HG03520 (cell line): ENCODE results near the gene SP140.
"Not testable (repeated sequence)": the region's sequence is repeated elsewhere in the genome, so short reads cannot be mapped to it uniquely, and the experiment has no call there.

Source experiments
- ATAC-seq: cut with Tn5 transposase; IDR thresholded peaks from one replicate; pipeline ENCODE4 v1.9.1; 2021; ENCODE audit warnings: mild to moderate bottlenecking, moderate library complexity; ENCODE audit not compliant: unreplicated experiment

Gene SP140

GRCh38 chr2:230324503-230324902 lies 99.0 kb downstream of the SP140 start:
- no peak for ATAC-seq

DNA sequence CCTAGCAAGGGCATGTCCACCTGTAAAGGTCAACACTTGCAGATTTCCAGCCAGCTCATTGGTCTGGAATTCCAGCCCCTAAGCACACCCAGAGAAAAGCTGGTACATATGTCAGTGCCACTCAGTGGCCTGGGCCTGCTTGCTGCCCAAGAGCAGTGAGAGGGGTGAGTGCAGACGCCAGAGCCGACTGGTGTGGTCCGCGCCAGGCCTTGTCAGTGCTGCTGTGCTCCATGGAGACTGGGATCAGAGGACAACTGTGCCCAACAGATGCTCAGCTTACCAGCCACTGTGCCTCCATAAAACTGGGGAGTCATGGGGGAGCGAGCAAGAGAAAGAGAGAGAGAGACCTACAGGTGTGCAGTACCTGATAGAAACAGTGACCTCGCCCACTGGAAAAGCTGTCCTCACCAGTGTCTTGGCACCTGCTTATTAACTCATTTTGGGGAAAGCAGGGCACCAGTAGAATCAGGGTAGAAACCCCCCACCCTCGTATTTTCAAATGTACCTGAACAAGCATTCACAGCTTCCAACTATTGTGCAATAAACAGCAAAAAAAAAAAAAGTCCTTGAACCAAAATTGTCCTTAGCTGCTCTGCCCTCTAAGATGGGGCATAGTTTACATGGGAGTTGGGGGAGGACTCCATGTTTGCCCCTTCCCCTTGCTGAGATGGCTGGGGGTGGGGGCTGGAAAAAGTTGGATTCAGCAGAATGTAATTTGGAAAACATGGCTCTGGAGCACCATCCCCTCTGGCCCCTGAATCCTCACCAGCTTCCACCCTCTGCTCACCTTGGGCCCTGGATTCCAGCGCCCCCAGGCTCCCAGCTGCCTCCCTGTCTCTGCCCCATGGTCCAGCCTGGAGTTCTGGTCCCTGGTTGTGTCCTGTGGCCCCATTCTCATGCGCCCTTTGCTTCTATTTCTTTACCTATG lies 100.0 kb downstream of the SP140 start:
- no peak for ATAC-seq

DNA sequence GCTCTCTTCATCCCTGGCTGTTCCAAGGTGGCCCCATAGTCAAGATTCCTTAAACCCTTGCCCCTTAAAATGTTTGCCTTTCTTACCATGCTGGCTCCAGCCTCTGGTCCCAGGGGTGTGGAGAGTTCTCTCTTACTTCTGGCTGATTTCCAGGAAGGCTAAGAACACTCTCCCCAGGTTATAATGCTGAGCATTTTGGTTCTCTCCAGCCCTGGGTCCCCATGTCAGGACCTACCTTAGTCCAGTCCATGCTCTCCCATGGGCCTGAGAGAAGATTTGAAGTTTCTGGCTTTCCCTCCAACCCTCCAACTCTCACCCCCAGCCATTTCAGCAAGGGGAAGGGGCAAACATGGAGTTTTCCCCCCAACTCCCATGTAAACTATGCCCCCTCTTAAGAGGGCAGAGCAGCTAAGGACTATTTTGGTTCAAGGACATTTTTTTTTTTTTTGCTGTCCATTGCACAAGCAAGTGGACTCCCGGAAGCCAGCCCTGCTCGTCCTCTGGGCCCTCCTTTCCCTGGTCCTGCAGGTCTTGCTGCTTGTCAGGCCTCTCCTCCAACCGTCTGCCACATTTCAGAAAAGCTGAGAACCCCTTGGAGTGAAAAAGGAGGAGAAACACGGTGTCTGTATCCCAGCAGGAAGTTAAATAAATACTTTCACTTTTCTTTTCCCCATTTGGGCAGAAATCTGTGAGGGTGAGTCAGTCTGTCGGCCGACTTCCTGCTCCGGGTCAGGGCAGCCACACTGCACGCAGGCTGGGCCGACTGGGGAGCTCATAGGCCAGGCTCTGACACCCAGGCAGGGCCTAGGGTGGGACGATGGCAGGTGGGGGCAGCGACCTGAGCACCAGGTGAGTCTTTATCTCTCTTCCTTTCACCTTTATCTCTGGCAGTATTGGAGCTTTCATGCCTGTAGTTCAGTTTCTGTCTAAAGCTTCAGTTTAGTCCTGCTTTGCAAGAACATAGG lies 101.2 kb downstream of the SP140 start, which contains the start of gene SP140L:
Gene SP140L (plus strand): TSS at position 741 of the 965 bp plus-strand sequence. CDS start 77 bp downstream, at position 818.
- peak; percentile 76 for ATAC-seq

DNA sequence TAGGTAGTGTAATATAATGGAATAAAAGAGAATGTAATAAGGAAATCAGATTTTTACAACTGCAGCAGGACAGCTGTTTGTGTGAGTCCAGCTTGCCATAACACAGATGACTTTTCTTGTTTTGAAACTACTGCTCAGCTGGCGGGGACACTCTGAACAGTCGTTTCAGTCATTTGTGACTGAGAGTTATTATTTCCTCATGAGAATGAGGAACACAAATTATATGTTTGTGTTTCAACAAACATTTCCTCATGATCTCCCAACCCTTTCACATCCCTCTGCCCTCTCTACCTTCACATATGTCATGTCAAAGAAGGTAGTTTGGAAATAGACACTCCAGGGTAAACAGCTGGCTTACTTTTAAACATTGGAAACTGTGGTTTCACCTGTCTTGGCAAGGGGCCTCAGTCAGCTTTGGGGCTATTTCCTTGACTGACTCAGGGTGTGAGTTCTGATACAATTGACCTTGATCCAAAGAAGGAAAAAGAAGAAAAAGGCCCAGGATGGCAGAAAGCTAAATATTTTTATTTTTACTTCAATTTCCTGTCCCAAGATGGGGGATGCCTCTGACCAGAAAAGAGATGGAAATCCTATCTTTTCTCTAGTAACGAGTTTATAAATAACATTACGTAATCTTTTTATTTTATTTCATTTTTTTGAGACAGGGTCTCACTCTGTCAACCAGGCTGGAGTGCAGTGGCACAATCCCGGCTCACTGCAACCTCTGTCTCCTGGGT lies 102.0 kb downstream of the SP140 start:
- ATAC-seq, result peak; percentile 71

- no peak for ATAC-seq
Measured at GRCh38 chr2:230328155-230328458, 102.6 kb downstream of the SP140 start.

DNA sequence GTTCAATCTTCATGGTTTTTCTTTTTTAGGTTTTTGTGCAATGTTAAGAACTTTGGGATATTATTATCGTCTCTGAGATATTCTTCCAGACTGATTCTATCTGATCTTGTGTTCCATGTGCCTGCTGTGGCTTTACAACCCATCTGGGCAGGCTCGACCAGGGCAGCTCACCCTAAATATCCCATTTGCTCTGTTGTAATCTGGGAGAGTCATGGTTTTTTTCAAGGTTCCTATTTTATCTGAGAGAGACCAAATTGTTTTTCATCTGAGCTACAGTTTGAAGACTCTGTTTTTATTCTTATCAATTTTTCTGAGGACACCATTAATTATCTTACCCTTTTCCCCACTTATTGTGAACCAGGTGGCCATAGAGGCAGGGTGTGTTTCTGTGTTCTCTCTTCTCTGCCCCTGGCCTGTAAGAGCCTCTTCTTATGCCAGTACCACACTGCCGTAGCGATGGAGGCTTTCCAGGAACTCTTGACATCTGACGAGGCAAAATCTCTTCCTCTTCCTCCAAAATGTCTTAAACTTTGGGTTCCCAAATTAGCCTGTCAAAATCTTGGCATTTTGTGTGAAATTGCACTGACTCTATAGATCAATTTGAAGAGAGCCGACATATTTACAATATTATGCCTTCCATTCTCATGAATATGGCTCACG lies 104.5 kb downstream of the SP140 start:
- ATAC-seq, result no peak

DNA sequence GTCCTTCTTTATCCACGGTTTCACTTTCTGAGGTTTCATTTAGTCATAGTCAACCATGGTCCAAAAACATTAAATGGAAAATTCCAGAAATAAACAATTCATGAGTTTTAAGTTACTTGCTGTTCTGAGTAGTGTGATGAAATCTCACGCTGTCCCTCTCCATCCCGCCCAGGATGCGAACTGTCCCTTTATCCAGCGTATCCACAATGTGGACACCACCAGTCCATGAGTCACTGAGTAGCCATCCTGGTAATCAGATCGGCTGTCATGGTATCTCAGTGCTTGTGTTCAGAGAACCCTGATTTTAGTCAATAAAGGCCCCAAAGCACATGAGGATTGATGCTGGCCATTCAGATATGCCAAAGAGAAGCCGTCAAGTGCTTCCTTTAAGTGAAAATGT lies 105.2 kb downstream of the SP140 start:
- ATAC-seq, result no peak

GRCh38 chr2:230335461-230335863 lies 109.9 kb downstream of the SP140 start:
- ATAC-seq, result no peak

DNA sequence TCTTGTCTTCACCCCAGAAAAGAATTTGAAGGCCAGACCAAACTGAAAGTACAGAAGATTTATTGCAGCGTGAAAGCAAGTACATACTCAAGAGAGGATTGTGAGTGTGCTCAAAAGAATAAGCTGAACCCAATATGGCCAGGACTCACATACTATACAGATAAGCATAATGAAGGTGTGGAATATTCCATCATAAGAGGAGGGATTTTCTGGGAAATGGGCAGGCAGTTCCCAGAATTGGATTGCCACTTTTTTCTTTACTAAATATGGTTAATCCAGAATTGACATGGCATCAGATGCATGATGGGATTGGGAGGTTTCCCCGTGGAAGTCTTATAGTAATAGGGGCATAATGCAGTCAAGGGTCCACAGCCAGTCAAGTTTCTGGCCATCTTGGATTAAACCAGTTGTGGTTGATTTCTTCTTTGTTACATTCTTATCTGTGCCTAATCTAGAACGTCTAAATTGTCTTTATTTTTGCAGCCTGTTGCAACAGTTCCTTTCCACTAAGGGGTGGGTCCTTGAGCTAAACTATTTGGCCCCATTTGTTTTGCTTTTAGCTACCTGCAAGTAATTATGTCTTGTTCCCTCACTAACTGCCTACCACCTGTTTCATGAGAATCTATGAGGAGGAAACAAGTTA lies 110.4 kb downstream of the SP140 start:
- ATAC-seq, result no peak

GRCh38 chr2:230341936-230342528 lies 116.5 kb downstream of the SP140 start:
- ATAC-seq, result not testable (repeated sequence)

- not testable (repeated sequence) for ATAC-seq
Measured at GRCh38 chr2:230343041-230343624, 117.6 kb downstream of the SP140 start.

GRCh38 chr2:230343747-230344146 lies 118.2 kb downstream of the SP140 start:
- no peak for ATAC-seq

GRCh38 chr2:230346465-230346864 lies 120.9 kb downstream of the SP140 start:
- no peak for ATAC-seq

DNA sequence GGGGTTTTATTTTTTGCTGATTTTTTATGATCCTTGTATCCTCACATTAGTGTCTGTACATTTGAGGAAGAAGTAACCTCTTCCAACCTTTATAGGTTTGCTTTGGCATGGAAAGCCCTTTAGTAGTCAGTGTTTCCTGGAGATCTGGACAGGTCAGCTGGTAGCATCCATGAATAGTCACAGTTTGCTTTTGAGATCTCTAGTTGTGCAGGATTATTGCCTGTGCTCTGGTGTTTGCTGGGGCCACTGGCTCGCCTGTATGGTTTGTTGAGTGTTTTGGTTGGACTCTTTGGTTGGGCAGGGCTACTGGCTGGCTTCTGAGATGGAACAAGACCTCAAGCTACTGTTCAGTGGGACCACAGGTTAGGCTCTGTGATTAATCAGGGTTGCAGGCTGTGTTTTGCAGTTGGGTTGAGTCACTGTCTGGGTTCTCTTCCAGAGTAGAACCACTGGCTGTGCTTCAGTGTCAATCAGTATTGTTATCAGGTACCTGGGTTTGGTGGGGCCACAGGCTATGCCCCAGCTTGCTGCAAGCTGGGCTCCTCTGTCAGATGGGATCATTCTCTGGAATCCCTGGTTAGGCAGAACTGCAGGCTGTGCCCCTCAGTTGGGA lies 121.5 kb downstream of the SP140 start:
- no peak for ATAC-seq

GRCh38 chr2:230347659-230348305 lies 122.2 kb downstream of the SP140 start:
- peak; percentile 53 for ATAC-seq

GRCh38 chr2:230348787-230349186 lies 123.3 kb downstream of the SP140 start:
- ATAC-seq, result no peak

DNA sequence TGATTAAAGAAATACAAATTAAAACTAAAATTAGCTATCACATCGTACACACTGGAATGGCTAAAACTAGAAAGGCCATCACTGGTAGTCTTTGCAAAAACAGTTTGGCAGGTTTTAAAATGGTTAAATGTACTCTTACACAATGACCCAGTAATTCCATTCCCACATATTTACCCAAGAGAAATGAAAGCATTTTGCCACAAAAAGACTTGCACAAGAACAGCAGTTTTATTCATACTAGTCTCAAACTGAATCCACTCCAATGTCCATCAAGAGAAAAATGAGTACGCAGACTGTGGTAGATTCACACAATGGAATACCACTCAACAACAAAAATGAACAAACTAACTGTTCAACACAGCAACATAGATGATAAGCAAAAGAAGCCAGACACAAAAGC lies 130.5 kb downstream of the SP140 start:
- no peak for ATAC-seq

DNA sequence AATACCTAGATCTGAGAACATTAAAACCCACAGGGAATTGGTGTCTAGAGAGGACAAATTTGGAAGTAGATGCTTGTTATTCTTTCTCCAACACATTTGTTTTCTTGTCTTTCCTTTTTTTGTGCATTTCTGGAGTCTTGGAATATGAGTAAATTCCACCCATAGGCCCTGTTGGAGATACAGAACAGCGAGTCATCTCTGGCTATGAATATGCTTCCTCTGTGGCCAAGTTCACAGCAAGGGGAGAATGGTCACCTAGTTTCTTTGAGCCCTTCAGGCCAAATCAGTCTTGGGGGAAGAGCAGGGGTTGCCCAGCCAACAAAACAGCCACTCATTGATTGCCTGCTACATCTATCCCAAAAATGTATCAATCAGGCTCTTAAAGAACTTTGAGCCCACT lies 132.8 kb downstream of the SP140 start:
- no peak for ATAC-seq
